ENCODE data around the gene CLDN5. TPM values are rescaled to one million over a fixed set of nuclear protein-coding genes. Genes with fewer than 3 reads are reported as not detected.

The CLDN5 gene
- total RNA-seq, 4 donors from 2014 or later, result 102 to 226 (median 170) TPM

DNA sequence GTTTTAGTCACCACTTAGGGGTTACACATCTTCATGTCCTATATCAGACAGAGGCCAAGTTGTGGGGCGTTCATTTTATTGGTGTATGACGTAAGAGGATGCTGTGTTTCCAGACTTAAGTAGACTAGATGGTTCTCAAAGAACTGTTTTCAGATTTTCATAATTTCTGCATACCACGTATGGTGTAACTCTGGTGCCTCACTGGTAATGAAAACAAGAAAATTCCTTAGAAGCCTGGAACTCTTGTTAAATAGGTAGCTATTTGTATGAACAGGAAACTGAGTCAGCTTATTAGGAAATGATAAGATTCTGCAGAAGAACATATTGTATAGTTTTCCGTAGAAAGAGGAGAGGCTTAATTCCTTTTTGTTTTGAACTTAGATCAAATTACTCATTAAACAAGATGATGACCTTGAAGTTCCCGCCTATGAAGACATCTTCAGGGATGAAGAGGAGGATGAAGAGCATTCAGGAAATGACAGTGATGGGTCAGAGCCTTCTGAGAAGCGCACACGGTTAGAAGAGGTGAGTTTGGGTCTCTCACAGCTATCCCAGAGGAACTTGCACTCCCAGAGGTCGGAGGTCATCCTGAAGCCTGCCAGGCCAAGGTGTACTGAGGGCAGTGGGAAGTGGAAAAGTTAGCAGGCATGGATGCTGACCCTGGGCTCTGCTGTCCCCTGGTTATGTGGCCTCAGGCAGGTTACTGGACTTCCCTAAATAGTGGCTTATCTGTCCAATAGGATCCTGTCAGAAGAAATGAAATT, 40.5 kb downstream of the CLDN5 start:
- no peaks in the 10 kb centered on the region for H3K9me3 ChIP-seq
- no peaks in the 10 kb centered on the region for H3K27me3 ChIP-seq
- WGBS, 2 donors, result 84% methylated on average over 8 of the region's 8 CpGs
- H3K27ac ChIP-seq, result no peak overlapping the region
- H3K36me3 ChIP-seq, result no peaks in the 10 kb centered on the region
- TF ChIP-seq POLR2A (IDR thresholded peaks at IDR 0.05) (no peak), EP300 (IDR thresholded peaks at IDR 0.05) (no peak)
- TF ChIP-seq, protein P1, sequence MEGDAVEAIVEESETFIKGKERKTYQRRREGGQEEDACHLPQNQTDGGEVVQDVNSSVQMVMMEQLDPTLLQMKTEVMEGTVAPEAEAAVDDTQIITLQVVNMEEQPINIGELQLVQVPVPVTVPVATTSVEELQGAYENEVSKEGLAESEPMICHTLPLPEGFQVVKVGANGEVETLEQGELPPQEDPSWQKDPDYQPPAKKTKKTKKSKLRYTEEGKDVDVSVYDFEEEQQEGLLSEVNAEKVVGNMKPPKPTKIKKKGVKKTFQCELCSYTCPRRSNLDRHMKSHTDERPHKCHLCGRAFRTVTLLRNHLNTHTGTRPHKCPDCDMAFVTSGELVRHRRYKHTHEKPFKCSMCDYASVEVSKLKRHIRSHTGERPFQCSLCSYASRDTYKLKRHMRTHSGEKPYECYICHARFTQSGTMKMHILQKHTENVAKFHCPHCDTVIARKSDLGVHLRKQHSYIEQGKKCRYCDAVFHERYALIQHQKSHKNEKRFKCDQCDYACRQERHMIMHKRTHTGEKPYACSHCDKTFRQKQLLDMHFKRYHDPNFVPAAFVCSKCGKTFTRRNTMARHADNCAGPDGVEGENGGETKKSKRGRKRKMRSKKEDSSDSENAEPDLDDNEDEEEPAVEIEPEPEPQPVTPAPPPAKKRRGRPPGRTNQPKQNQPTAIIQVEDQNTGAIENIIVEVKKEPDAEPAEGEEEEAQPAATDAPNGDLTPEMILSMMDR (IDR thresholded peaks at IDR 0.05), result no peak
- no peak for DNase-seq (ENCODE audit: low spot score in 2 of 2)
- peaks cover 0 to 8% (median 4%) of the 10 kb centered on the region in 4 donors for H3K4me1 ChIP-seq
- no peak overlapping the region for H3K4me3 ChIP-seq

DNA sequence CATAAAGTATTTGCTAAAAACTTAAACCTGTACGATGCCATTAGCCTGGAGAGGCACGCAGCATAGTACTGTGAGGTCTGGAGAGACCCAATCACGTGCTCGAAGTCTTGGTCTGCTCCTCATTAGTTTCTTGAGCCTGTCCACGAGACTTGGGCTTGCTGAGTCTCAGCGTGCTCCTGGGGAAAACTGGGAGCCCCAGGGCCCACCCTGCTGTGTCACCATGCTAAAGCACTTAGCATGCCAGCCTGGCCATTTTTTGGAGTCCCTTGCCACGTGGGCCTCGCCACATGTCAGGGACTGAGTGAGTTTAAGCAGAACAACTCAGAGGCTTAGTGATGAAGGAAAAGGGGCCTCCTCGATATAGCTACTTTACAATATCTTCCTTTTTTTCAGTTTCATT, 41.9 kb downstream of the CLDN5 start:
- H3K27ac ChIP-seq, result no peak overlapping the region
- H3K4me1 ChIP-seq, result peaks cover 0 to 20% (median 12%) of the 10 kb centered on the region in 4 donors
- no peak overlapping the region for H3K4me3 ChIP-seq
- no peaks in the 10 kb centered on the region for H3K36me3 ChIP-seq
- no peak for TF ChIP-seq POLR2A (IDR thresholded peaks at IDR 0.05)
- TF ChIP-seq, protein P1 (IDR thresholded peaks at IDR 0.05), result no peak
- TF ChIP-seq EP300 (IDR thresholded peaks at IDR 0.05), result no peak
- H3K9me3 ChIP-seq, result no peaks in the 10 kb centered on the region
- 91 to 93% methylated on average over 9 of the region's 9 CpGs for WGBS, 2 donors
- DNase-seq (ENCODE audit: low spot score in 2 of 2), result no peak
- H3K27me3 ChIP-seq, result no peaks in the 10 kb centered on the region

DNA sequence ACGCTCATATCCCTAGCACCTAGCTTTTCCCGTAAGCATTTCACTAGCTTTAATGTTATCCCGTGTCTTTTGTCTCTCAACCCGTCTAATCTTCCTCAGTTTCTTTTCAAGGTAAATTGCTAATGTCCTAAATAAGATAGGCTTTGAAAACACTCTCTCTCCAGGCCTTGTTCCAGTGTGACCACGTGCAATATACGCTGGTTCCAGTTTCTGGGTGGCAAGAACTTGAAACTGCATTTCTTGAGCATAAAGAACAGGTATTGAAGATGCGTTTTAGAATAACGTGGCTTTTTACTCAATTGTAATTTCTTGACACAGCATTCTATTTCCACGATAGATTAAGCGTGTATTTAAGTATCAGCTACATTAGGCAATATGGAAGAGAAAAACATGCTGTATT, 43.4 kb downstream of the CLDN5 start:
- Histone ChIP-seq H3K9me3 (no peaks in the 10 kb centered on the region), H3K36me3 (no peaks in the 10 kb centered on the region), H3K27me3 (no peaks in the 10 kb centered on the region), H3K27ac (no peak overlapping the region), H3K4me1 (peaks cover 0 to 35% (median 16%) of the 10 kb centered on the region in 4 donors), H3K4me3 (no peak overlapping the region)
- 66 to 68% methylated on average over 10 of the region's 10 CpGs for WGBS, 2 donors
- no peak for DNase-seq (ENCODE audit: low spot score in 2 of 2)
- TF ChIP-seq POLR2A (IDR thresholded peaks at IDR 0.05), result no peak

- Histone ChIP-seq H3K4me1 (peaks cover 0 to 41% (median 16%) of the 10 kb centered on the region in 4 donors), H3K4me3 (peak overlapping the region; percentile 36 to 97 (median 60)), H3K36me3 (peaks cover 0 to 3% (median 0%) of the 10 kb centered on the region in 3 donors), H3K27ac (no peak overlapping the region), H3K9me3 (no peaks in the 10 kb centered on the region), H3K27me3 (no peaks in the 10 kb centered on the region)
- DNase-seq (ENCODE audit: low spot score in 2 of 2), result no peak
- WGBS, 2 donors, result 1 to 2% methylated on average over 15 of the region's 15 CpGs
- TF ChIP-seq, protein P1 (IDR thresholded peaks at IDR 0.05), result no peak
- TF ChIP-seq EP300 (IDR thresholded peaks at IDR 0.05), result no peak
These were observed 44.0 kb downstream of the CLDN5 start for GRCh38 chr22:19480173-19480568.

GRCh38 chr22:19479355-19480172, 44.6 kb downstream of the CLDN5 start, which contains the start of gene CDC45:
CDC45 (plus strand) TSS chr22:19479920; CDS start chr22:19479969, 49 bp downstream.
- 0 to 1% methylated on average over 47 to 50 of the region's 50 CpGs for WGBS, 2 donors
- DNase-seq (ENCODE audit: low spot score in 2 of 2), result peak; percentile 92 to 95
- no peak for TF ChIP-seq POLR2A (IDR thresholded peaks at IDR 0.05)
- peak in 1 of 2 donors; percentile 84 for TF ChIP-seq EP300 (IDR thresholded peaks at IDR 0.05)
- TF ChIP-seq, protein P1 (IDR thresholded peaks at IDR 0.05), result peak in 2 of 5 experiments; percentile 7 to 35
- Histone ChIP-seq H3K4me3 (peak within 1 kb of the TSS; percentile 65 to 97 (median 80)), H3K9me3 (no peaks in the 10 kb centered on the region), H3K27ac (peak within 1 kb of the TSS; percentile 90 to 99 (median 93)), H3K27me3 (no peaks in the 10 kb centered on the region), H3K4me1 (peaks cover 0 to 41% (median 16%) of the 10 kb centered on the region in 4 donors), H3K36me3 (peaks cover 0 to 9% (median 0%) of the 10 kb centered on the region in 3 donors)

All from tibial nerve (tissue), 4 donors.